Activated T-cell treated with anti-CD3 and anti-CD28 coated beads for 4 hours (primary cell): ENCODE data around the gene RPUSD3.
"Not testable (repeated sequence)": the region's sequence is repeated elsewhere in the genome, so short reads cannot be mapped to it uniquely, and the experiment has no call there.

Source experiments
- DNase-seq: peaks from one replicate; pipeline ENCODE4 v3.0.0-alpha.2; 2020

Gene RPUSD3

GRCh38 chr3:9864200-9864927, 20.6 kb upstream of the RPUSD3 start:
- no peak for DNase-seq

GRCh38 chr3:9863058-9863772, 19.4 kb upstream of the RPUSD3 start:
- no peak for DNase-seq

DNA sequence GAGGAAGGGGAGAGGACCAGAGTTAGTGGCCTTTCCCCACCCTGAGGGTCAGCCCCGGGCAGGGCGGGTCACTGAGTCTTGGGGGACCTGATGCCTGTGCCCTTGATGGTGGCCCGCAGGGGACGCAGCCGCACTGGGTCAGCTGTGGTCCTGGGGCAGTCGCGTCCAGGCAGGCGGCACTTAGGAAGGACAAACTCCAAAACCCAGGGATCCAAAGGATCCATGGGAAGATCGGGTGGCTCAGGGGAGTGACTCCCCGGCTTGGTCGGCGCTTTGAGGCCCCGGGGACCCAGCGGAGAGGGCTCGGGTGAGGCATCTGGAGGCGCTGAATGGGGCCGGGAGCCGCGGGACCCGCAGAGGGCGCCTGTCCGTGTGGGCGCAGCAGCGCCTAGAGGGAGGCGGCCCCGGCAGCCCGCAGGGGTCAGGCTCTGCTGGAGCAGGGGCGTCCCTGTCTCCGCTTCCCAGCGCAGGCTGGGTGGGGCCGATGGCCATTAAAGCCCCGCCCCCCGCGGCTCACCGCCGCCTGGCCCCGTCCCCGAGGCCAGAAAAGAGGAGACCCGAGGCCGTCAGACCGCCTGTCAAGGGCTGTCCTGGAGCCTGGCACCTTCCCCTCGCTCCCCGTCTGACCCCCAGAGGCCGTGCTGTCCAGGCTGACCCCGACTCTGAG, 18.7 kb upstream of the RPUSD3 start:
- DNase-seq = no peak

DNA sequence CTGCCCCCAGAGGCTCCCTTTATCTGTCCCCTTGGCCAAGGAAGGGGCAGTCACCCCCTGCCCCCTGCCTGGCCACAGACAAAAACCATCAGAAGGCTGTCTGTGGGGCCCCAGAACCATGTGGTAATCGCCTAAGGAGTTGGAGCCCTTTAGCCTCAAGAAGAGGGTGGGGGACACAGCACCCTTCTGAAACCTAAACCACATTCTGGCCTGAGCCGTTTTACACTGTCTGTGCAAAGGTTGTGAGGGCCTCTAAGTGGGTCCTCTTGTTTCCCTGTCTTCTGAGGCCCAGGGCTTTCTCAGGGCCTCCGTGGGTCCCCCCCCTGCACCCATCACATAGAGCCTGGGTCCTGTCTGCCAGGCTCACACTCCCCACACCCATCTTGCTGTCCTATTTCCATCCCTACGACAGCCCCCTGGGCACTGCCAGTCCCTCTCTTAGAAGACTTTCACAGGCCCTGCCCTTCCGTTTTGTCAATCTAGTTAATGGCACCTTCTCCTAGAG, 17.9 kb upstream of the RPUSD3 start:
- DNase-seq = no peak

DNA sequence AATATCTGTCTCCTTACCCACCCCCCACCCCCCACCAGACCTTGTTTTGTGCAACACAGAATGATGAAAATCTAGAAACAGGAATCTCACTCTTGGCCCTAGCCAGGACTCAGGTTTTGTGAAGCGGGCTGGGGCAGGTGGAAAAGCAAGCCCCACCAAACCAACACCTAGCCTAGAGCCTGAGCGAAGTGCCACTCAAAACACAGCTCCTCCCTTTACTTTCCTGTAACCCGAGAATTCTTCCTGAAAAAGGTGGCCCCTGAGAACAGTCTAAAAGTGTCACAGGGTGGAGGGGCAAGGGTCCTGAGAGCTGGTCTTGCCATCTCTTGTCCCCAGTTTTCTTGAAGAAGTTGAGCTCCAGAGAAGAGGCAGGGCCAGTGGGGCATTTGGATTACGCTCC, 17.4 kb upstream of the RPUSD3 start:
- no peak for DNase-seq

DNA sequence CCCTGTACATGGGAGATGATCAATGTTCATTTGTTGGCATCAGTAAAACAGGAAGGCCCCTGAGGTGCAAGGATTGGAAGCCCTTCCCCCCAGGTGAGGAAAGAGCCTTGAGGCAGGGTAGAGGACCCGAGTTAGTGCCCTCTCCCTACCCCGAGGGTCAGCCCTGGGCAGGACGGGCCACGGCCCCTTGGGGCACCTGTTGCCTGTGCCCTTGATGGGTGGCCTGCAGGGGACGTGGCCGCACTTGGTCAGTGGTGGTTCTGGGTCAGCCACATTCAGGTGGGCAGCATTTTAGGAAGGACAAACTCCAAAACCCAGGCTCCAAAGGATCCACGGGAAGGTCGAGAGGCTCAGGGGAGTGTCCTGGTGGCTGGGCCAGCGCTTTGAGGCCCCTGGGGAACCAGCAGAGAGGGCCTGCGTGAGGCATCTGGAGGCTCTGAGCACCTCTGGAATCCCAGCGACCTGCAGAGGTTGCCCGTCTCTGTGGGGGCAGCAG, 15.8 kb upstream of the RPUSD3 start:
- no peak for DNase-seq

GRCh38 chr3:9855594-9855993, 11.8 kb upstream of the RPUSD3 start:
- DNase-seq = no peak

- DNase-seq = not testable (repeated sequence)
Measured at GRCh38 chr3:9854291-9854940, 10.6 kb upstream of the RPUSD3 start.

- DNase-seq = no peak
Measured at GRCh38 chr3:9852528-9852927, 8.7 kb upstream of the RPUSD3 start.

DNA sequence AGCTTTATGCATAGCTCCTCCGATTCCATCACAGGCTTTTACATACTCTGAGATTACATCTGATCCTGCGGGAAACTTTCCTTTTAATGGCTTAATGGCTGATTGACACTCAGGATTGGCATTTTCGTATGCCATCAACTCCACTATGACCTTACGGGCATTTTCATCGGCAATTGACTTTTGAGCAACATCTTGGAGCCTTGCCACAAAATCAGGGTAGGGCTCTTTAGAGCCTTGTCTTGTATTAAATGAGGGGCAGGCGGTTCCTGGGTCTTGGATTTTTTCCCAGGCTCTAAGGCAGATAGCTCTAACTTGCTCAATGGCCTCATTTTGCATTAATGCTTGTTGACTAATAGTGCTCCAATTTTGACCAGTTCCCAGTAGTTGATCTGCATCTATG, 8.1 kb upstream of the RPUSD3 start:
- not testable (repeated sequence) for DNase-seq

GRCh38 chr3:9851383-9851782, 7.6 kb upstream of the RPUSD3 start:
- not testable (repeated sequence) for DNase-seq

GRCh38 chr3:9848860-9849259, 5.1 kb upstream of the RPUSD3 start:
- DNase-seq = not testable (repeated sequence)

GRCh38 chr3:9847870-9848269, 4.1 kb upstream of the RPUSD3 start:
- not testable (repeated sequence) for DNase-seq

DNA sequence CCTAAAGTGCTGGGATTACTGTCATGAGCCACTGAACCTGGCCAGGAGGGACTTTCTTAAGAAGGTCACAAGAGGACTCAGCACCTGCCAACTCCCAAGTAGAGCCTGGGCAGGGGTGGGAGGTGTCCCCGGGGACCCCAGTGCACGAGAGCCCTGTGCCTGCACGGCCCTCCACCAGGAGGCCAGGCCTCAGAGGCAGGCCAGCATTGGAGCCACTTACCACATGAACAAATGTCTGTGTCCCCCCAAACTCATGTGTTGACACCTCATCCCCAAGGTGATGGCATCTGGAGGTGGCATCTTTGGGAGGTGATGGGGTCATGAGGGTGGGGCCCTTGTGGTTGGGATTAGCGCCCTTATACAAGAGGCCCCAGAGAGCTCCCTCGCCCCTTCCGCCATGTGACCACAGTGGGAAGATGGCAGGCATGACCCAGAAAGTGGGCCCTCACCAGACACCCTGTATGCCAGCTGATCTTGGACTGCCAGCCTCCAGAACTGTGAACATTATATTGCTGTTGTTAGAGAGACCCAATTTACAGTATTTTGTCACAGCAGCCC, 3.2 kb upstream of the RPUSD3 start:
- no peak for DNase-seq

DNA sequence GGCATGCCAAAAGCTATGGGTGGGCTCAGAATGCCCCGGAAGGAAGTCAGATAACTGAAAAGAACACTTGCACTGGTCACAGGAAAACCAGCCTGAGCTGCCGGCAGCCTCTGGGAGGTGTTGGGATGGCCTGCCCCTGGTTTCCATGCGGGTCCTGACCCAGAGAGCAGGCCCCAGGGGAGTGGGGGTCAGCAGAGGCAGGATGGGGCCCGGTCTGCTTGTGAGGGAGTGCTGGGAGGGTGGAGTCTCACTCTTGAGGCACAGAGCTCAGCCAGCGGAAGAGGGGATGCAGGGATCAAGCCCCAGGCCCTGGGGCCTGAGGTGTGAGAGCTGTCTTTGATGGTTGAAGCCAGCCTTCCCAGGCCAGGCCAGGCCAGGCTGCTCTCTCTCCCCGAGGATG, 2.4 kb upstream of the RPUSD3 start:
- DNase-seq = no peak

- no peak for DNase-seq
Measured at GRCh38 chr3:9841015-9841414, 2.8 kb downstream of the RPUSD3 start.

GRCh38 chr3:9838856-9839255, 5.0 kb downstream of the RPUSD3 start:
- DNase-seq = no peak

- DNase-seq = no peak
Measured at GRCh38 chr3:9837701-9838582, 5.9 kb downstream of the RPUSD3 start.

DNA sequence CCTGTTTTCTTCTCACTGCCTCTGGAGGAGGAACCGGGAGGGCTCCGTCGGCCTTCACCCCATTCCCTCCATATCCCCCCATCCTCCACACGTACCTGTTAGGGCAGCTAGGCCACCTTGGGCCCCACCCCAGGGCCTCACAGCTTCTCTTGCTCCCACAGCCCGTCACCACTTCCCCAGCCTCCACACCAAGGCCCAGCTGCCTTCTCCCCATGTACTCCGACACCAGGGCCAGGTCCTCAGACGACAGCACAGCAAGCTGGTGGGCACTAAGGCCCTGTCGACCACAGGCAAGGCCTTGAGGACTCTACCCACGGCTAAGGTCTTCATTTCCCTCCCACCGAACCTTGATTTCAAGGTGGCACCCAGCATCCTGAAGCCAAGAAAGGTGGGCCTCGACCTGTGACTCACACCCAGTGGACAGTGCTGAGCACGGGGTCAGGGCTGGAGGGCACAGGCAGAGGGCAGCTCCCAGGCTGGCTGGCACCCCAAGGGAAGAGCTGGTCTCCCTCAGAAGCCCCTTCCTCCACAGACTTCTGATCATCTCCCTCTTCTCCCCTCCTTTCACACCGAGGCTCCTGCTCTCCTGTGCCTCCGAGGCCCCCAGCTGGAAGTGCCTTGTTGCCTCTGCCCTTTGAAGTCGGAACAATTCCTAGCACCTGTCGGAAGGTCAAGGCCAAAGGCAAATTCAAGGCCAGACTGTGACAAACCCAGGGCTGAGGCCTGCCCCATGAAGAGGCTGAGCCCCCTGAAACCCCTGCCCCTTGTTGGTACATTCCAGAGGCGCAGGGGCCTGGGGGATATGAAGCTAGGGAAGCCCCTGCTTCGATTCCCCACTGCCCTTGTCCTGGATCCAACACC, 9.1 kb downstream of the RPUSD3 start:
- DNase-seq = no peak

DNA sequence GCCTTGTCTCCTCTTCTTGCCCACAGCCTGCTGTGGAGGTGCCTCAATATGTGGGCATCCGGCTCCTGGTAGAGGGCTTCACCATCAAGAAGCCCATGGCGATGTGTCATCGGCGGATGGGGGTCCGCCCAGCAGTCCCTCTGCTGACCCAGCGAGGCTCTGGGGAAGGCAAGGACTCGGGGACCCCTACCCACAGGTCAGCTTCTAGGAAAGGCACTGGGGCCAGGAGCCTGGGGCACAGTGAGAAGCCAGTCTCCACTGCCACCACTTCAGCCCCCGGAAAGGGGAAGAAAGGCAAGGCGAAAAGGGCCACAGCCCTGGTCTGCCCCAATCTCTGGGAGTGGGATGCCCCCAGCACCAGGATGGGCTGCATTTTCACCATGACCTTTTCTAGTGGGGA, 10.7 kb downstream of the RPUSD3 start:
- DNase-seq = no peak

- DNase-seq = no peak
Measured at GRCh38 chr3:9831253-9831652, 12.6 kb downstream of the RPUSD3 start.
